Measurements from ENCODE around the gene PTGIS.

Gene PTGIS

DNA sequence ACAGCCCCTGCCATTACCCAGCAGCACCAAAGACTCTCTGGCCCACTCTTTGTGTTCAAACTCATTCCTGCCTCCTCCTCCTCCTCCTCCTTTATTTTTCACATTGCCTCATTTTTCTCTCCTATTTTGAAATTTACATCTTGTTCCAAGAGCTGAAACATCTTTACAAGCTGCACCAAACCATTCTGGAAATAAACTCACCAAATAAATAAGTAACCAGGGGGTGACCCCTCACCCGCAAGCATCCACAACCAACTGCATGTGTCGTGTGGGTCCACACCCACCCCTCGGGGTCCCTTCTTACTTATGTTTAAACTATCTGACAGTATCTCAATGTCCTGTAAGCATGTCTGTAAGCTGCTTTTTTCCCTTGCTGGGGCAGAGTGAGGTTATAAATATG lies 86.8 kb downstream of the PTGIS start:
- Histone ChIP-seq H4K20me1 (ENCODE audit: insufficient read depth, low read length) (0 out of 2 replicates have a peak, but pooled peaks cover 3% of the 10 kb centered on the region), H3K36me3 (ENCODE audit: insufficient read depth, low read length) (no peaks in the 10 kb centered on the region), H3K9me3 (ENCODE audit: insufficient read depth, low read length, severe bottlenecking) (no peaks in the 10 kb centered on the region), H3K4me2 (ENCODE audit: insufficient read depth, low read length) (no peak overlapping the region), H3K4me1 (ENCODE audit: insufficient read depth, low read length) (no peaks in the 10 kb centered on the region), H3K4me3 (ENCODE audit: low read depth in 1 of 2, low read length in 2 of 2) (no peak overlapping the region), H3K27me3 (ENCODE audit: insufficient read depth, low read length, poor library complexity) (peaks cover 4% of the 10 kb centered on the region), H3K79me2 (ENCODE audit: insufficient read depth, low read length) (no peaks in the 10 kb centered on the region), H3K9ac (ENCODE audit: low read depth, low read length) (no peak overlapping the region), H2AFZ (ENCODE audit: low read depth, low read length) (no peak overlapping the region), H3K27ac (ENCODE audit: low read length) (no peak overlapping the region)
- TF ChIP-seq, protein P1, sequence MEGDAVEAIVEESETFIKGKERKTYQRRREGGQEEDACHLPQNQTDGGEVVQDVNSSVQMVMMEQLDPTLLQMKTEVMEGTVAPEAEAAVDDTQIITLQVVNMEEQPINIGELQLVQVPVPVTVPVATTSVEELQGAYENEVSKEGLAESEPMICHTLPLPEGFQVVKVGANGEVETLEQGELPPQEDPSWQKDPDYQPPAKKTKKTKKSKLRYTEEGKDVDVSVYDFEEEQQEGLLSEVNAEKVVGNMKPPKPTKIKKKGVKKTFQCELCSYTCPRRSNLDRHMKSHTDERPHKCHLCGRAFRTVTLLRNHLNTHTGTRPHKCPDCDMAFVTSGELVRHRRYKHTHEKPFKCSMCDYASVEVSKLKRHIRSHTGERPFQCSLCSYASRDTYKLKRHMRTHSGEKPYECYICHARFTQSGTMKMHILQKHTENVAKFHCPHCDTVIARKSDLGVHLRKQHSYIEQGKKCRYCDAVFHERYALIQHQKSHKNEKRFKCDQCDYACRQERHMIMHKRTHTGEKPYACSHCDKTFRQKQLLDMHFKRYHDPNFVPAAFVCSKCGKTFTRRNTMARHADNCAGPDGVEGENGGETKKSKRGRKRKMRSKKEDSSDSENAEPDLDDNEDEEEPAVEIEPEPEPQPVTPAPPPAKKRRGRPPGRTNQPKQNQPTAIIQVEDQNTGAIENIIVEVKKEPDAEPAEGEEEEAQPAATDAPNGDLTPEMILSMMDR (IDR thresholded peaks at IDR 0.05; ENCODE audit: borderline replicate concordance, extremely low read depth, low read length, poor library complexity, severe bottlenecking) = no peak
- TF ChIP-seq EZH2 (IDR thresholded peaks at IDR 0.05; ENCODE audit: borderline replicate concordance, low read depth, low read length, severe bottlenecking) = no peak
- ATAC-seq (ENCODE audit: insufficient read depth, low read depth) = no peak
- DNase-seq = no peak

DNA sequence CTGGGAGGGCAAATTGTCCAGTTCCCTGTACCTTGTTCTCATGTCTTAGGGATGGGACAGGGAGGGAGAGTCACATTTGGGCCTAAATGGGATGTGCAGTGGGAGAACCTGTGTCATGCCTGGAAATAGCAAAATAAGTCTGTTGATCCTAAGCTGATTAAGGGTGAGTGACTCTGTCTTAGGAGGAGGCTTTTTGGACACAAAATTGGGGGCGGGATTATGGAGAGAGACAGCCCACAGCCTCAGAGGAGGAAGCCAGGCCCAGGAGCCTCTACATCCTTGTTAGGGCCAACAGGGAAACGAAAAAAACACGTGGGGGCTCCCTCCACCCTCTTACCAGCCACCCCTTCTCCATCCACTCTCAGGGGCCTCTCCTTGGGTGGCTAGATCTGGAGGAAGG lies 87.7 kb downstream of the PTGIS start:
- H3K27me3 ChIP-seq (ENCODE audit: insufficient read depth, low read length, poor library complexity) = peaks cover 5% of the 10 kb centered on the region
- DNase-seq = no peak
- H4K20me1 ChIP-seq (ENCODE audit: insufficient read depth, low read length) = 0 out of 2 replicates have a peak, but pooled peaks cover 3% of the 10 kb centered on the region
- H3K9me3 ChIP-seq (ENCODE audit: insufficient read depth, low read length, severe bottlenecking) = no peaks in the 10 kb centered on the region
- H3K79me2 ChIP-seq (ENCODE audit: insufficient read depth, low read length) = no peaks in the 10 kb centered on the region
- H3K36me3 ChIP-seq (ENCODE audit: insufficient read depth, low read length) = no peaks in the 10 kb centered on the region
- TF ChIP-seq, protein P1 (IDR thresholded peaks at IDR 0.05; ENCODE audit: borderline replicate concordance, extremely low read depth, low read length, poor library complexity, severe bottlenecking) = no peak
- TF ChIP-seq EZH2 (IDR thresholded peaks at IDR 0.05; ENCODE audit: borderline replicate concordance, low read depth, low read length, severe bottlenecking) = no peak
- no peak overlapping the region for H3K4me2 ChIP-seq (ENCODE audit: insufficient read depth, low read length)
- H3K4me1 ChIP-seq (ENCODE audit: insufficient read depth, low read length) = no peaks in the 10 kb centered on the region
- no peak overlapping the region for H3K4me3 ChIP-seq (ENCODE audit: low read depth in 1 of 2, low read length in 2 of 2)
- no peak overlapping the region for H3K9ac ChIP-seq (ENCODE audit: low read depth, low read length)
- no peak overlapping the region for H3K27ac ChIP-seq (ENCODE audit: low read length)
- H2AFZ ChIP-seq (ENCODE audit: low read depth, low read length) = no peak overlapping the region
- ATAC-seq (ENCODE audit: insufficient read depth, low read depth) = no peak

DNA sequence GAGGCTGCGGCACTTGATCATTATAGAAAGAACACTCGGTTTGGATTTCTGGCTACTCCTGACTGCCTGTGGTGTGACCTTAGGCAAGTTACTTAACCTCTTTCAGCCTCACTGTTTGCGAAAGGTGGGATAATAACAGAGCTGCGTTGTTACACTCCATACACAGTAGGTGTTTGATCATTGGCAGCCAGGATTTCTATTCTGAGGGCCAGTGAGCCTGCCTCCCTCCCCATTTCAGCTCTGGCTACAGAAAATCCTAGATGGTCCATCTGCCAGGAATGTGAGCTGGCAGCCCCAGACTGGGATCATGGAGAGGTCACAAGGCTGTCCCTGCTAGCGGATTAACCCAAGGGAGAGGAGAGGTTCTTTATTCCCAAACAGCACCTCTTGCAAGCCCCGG lies 88.2 kb downstream of the PTGIS start:
- H3K36me3 ChIP-seq (ENCODE audit: insufficient read depth, low read length) = no peaks in the 10 kb centered on the region
- no peak overlapping the region for H3K4me3 ChIP-seq (ENCODE audit: low read depth in 1 of 2, low read length in 2 of 2)
- H3K4me1 ChIP-seq (ENCODE audit: insufficient read depth, low read length) = no peaks in the 10 kb centered on the region
- no peak for ATAC-seq (ENCODE audit: insufficient read depth, low read depth)
- peaks cover 5% of the 10 kb centered on the region for H3K27me3 ChIP-seq (ENCODE audit: insufficient read depth, low read length, poor library complexity)
- no peak for DNase-seq
- no peak overlapping the region for H3K27ac ChIP-seq (ENCODE audit: low read length)
- TF ChIP-seq EZH2 (IDR thresholded peaks at IDR 0.05; ENCODE audit: borderline replicate concordance, low read depth, low read length, severe bottlenecking) = no peak
- TF ChIP-seq, protein P1 (IDR thresholded peaks at IDR 0.05; ENCODE audit: borderline replicate concordance, extremely low read depth, low read length, poor library complexity, severe bottlenecking) = no peak
- no peaks in the 10 kb centered on the region for H3K9me3 ChIP-seq (ENCODE audit: insufficient read depth, low read length, severe bottlenecking)
- no peak overlapping the region for H2AFZ ChIP-seq (ENCODE audit: low read depth, low read length)
- no peak overlapping the region for H3K4me2 ChIP-seq (ENCODE audit: insufficient read depth, low read length)
- 0 out of 2 replicates have a peak, but pooled peaks cover 3% of the 10 kb centered on the region for H4K20me1 ChIP-seq (ENCODE audit: insufficient read depth, low read length)
- no peak overlapping the region for H3K9ac ChIP-seq (ENCODE audit: low read depth, low read length)
- no peaks in the 10 kb centered on the region for H3K79me2 ChIP-seq (ENCODE audit: insufficient read depth, low read length)

All from DND-41 (cell line).